Measurements from ENCODE around the gene SLC2A13. TPM values are rescaled to one million over a fixed set of nuclear protein-coding genes. Genes with fewer than 3 reads are reported as not detected.
"Not testable (repeated sequence)": the region's sequence is repeated elsewhere in the genome, so short reads cannot be mapped to it uniquely, and the experiment has no call there.

The SLC2A13 gene
- total RNA-seq, 2 donors from 2014 or later, result 3.0 TPM

GRCh38 chr12:39805651-39806050, 300.2 kb downstream of the SLC2A13 start:
- no peaks in the 10 kb centered on the region for H3K9me3 ChIP-seq (ENCODE audit: control insufficient read depth, low read length, poor library complexity, severe bottlenecking)
- no peak overlapping the region for H3K27ac Mint-ChIP-seq
- ATAC-seq, result no peak
- H3K4me1 Mint-ChIP-seq, result peaks cover 5% of the 10 kb centered on the region
- H3K36me3 Mint-ChIP-seq (ENCODE audit: low read depth), result peaks cover 3% of the 10 kb centered on the region
- DNase-seq, result no peak
- H3K27me3 Mint-ChIP-seq, result no peaks in the 10 kb centered on the region
- H3K4me3 Mint-ChIP-seq, result no peak overlapping the region

GRCh38 chr12:39804898-39805297, 301.0 kb downstream of the SLC2A13 start:
- H3K27ac Mint-ChIP-seq, result peak overlapping the region; percentile 53
- H3K27me3 Mint-ChIP-seq, result no peaks in the 10 kb centered on the region
- H3K4me1 Mint-ChIP-seq, result peaks cover 5% of the 10 kb centered on the region
- H3K9me3 ChIP-seq (ENCODE audit: control insufficient read depth, low read length, poor library complexity, severe bottlenecking), result no peaks in the 10 kb centered on the region
- DNase-seq (no peak), ATAC-seq (no peak)
- peaks cover 3% of the 10 kb centered on the region for H3K36me3 Mint-ChIP-seq (ENCODE audit: low read depth)
- no peak overlapping the region for H3K4me3 Mint-ChIP-seq

GRCh38 chr12:39804479-39804878, 301.4 kb downstream of the SLC2A13 start:
- no peak overlapping the region for H3K27ac Mint-ChIP-seq
- ATAC-seq (no peak), DNase-seq (no peak)
- peaks cover 3% of the 10 kb centered on the region for H3K36me3 Mint-ChIP-seq (ENCODE audit: low read depth)
- peaks cover 5% of the 10 kb centered on the region for H3K4me1 Mint-ChIP-seq
- H3K9me3 ChIP-seq (ENCODE audit: control insufficient read depth, low read length, poor library complexity, severe bottlenecking), result no peaks in the 10 kb centered on the region
- no peak overlapping the region for H3K4me3 Mint-ChIP-seq
- no peaks in the 10 kb centered on the region for H3K27me3 Mint-ChIP-seq

- H3K36me3 Mint-ChIP-seq (ENCODE audit: low read depth), result peaks cover 3% of the 10 kb centered on the region
- H3K27ac Mint-ChIP-seq, result no peak overlapping the region
- no peak for DNase-seq
- H3K27me3 Mint-ChIP-seq, result no peaks in the 10 kb centered on the region
- no peak for ATAC-seq
- peaks cover 5% of the 10 kb centered on the region for H3K4me1 Mint-ChIP-seq
- no peaks in the 10 kb centered on the region for H3K9me3 ChIP-seq (ENCODE audit: control insufficient read depth, low read length, poor library complexity, severe bottlenecking)
- H3K4me3 Mint-ChIP-seq, result no peak overlapping the region
Observed at GRCh38 chr12:39803151-39803550, 302.7 kb downstream of the SLC2A13 start.

- H3K4me3 Mint-ChIP-seq, result no peak overlapping the region
- no peak overlapping the region for H3K27ac Mint-ChIP-seq
- DNase-seq (no peak), ATAC-seq (no peak)
- H3K4me1 Mint-ChIP-seq, result no peaks in the 10 kb centered on the region
- no peaks in the 10 kb centered on the region for H3K27me3 Mint-ChIP-seq
- peaks cover 3% of the 10 kb centered on the region for H3K36me3 Mint-ChIP-seq (ENCODE audit: low read depth)
- H3K9me3 ChIP-seq (ENCODE audit: control insufficient read depth, low read length, poor library complexity, severe bottlenecking), result no peaks in the 10 kb centered on the region
Observed at GRCh38 chr12:39798977-39799376, 306.9 kb downstream of the SLC2A13 start.

- Mint-ChIP-seq H3K36me3 (ENCODE audit: low read depth) (no peaks in the 10 kb centered on the region), H3K4me1 (no peaks in the 10 kb centered on the region), H3K27me3 (no peaks in the 10 kb centered on the region), H3K4me3 (no peak overlapping the region), H3K27ac (no peak overlapping the region)
- ATAC-seq (no peak), DNase-seq (no peak)
- H3K9me3 ChIP-seq (ENCODE audit: control insufficient read depth, low read length, poor library complexity, severe bottlenecking), result no peaks in the 10 kb centered on the region
Observed at GRCh38 chr12:39798429-39798828, 307.5 kb downstream of the SLC2A13 start.

- H3K9me3 ChIP-seq (ENCODE audit: control insufficient read depth, low read length, poor library complexity, severe bottlenecking), result no peaks in the 10 kb centered on the region
- DNase-seq, result no peak
- no peak for ATAC-seq
- no peaks in the 10 kb centered on the region for H3K27me3 Mint-ChIP-seq
- H3K4me3 Mint-ChIP-seq, result no peak overlapping the region
- H3K27ac Mint-ChIP-seq, result no peak overlapping the region
- no peaks in the 10 kb centered on the region for H3K36me3 Mint-ChIP-seq (ENCODE audit: low read depth)
- H3K4me1 Mint-ChIP-seq, result no peaks in the 10 kb centered on the region
Observed at GRCh38 chr12:39795481-39795880, 310.4 kb downstream of the SLC2A13 start.

GRCh38 chr12:39792938-39793337, 312.9 kb downstream of the SLC2A13 start:
- no peak for ATAC-seq
- Mint-ChIP-seq H3K4me3 (no peak overlapping the region), H3K4me1 (no peaks in the 10 kb centered on the region), H3K36me3 (ENCODE audit: low read depth) (no peaks in the 10 kb centered on the region), H3K27me3 (no peaks in the 10 kb centered on the region), H3K27ac (no peak overlapping the region)
- H3K9me3 ChIP-seq (ENCODE audit: control insufficient read depth, low read length, poor library complexity, severe bottlenecking), result no peaks in the 10 kb centered on the region
- DNase-seq, result no peak

- H3K36me3 Mint-ChIP-seq (ENCODE audit: low read depth), result no peaks in the 10 kb centered on the region
- DNase-seq (no peak), ATAC-seq (no peak)
- no peak overlapping the region for H3K27ac Mint-ChIP-seq
- no peak overlapping the region for H3K4me3 Mint-ChIP-seq
- no peaks in the 10 kb centered on the region for H3K27me3 Mint-ChIP-seq
- H3K9me3 ChIP-seq (ENCODE audit: control insufficient read depth, low read length, poor library complexity, severe bottlenecking), result no peaks in the 10 kb centered on the region
- H3K4me1 Mint-ChIP-seq, result no peaks in the 10 kb centered on the region
Observed at GRCh38 chr12:39788239-39788638, 317.6 kb downstream of the SLC2A13 start.

GRCh38 chr12:39785814-39786213, 320.1 kb downstream of the SLC2A13 start:
- not testable (repeated sequence) for H3K27me3 Mint-ChIP-seq; H3K27ac Mint-ChIP-seq; H3K4me1 Mint-ChIP-seq; DNase-seq; H3K36me3 Mint-ChIP-seq (ENCODE audit: low read depth); H3K4me3 Mint-ChIP-seq; H3K9me3 ChIP-seq (ENCODE audit: control insufficient read depth, low read length, poor library complexity, severe bottlenecking); ATAC-seq

GRCh38 chr12:39782026-39782545, 323.8 kb downstream of the SLC2A13 start:
- Mint-ChIP-seq H3K27me3 (no peaks in the 10 kb centered on the region), H3K27ac (no peak overlapping the region), H3K4me1 (no peaks in the 10 kb centered on the region), H3K36me3 (ENCODE audit: low read depth) (peaks cover 3% of the 10 kb centered on the region), H3K4me3 (no peak overlapping the region)
- no peak for ATAC-seq
- no peak for DNase-seq
- no peaks in the 10 kb centered on the region for H3K9me3 ChIP-seq (ENCODE audit: control insufficient read depth, low read length, poor library complexity, severe bottlenecking)

- ATAC-seq, result no peak
- Mint-ChIP-seq H3K4me1 (no peaks in the 10 kb centered on the region), H3K4me3 (no peak overlapping the region), H3K27ac (no peak overlapping the region), H3K27me3 (no peaks in the 10 kb centered on the region), H3K36me3 (ENCODE audit: low read depth) (peaks cover 3% of the 10 kb centered on the region)
- no peak for DNase-seq
- no peaks in the 10 kb centered on the region for H3K9me3 ChIP-seq (ENCODE audit: control insufficient read depth, low read length, poor library complexity, severe bottlenecking)
Observed at GRCh38 chr12:39780913-39781446, 324.9 kb downstream of the SLC2A13 start.

GRCh38 chr12:39780411-39780912, 325.4 kb downstream of the SLC2A13 start:
- no peaks in the 10 kb centered on the region for H3K27me3 Mint-ChIP-seq

GRCh38 chr12:39779768-39780340, 326.0 kb downstream of the SLC2A13 start:
- no peaks in the 10 kb centered on the region for H3K9me3 ChIP-seq (ENCODE audit: control insufficient read depth, low read length, poor library complexity, severe bottlenecking)
- DNase-seq (no peak), ATAC-seq (no peak)
- peaks cover 3% of the 10 kb centered on the region for H3K36me3 Mint-ChIP-seq (ENCODE audit: low read depth)
- H3K4me3 Mint-ChIP-seq, result no peak overlapping the region
- no peak overlapping the region for H3K27ac Mint-ChIP-seq
- no peaks in the 10 kb centered on the region for H3K27me3 Mint-ChIP-seq
- H3K4me1 Mint-ChIP-seq, result no peaks in the 10 kb centered on the region

More at GRCh38 chr12:39780411-39780912, 325.4 kb downstream of the SLC2A13 start:
- no peak overlapping the region for H3K27ac Mint-ChIP-seq
- no peak overlapping the region for H3K4me3 Mint-ChIP-seq
- ATAC-seq, result no peak
- H3K9me3 ChIP-seq (ENCODE audit: control insufficient read depth, low read length, poor library complexity, severe bottlenecking), result no peaks in the 10 kb centered on the region
- H3K36me3 Mint-ChIP-seq (ENCODE audit: low read depth), result peaks cover 3% of the 10 kb centered on the region
- no peak for DNase-seq
- H3K4me1 Mint-ChIP-seq, result no peaks in the 10 kb centered on the region

Measured in T-helper 17 cell (primary cell).